WTC11 (cell line): Measurements from ENCODE around the gene UBR4. TPM values are rescaled to one million over a fixed set of nuclear protein-coding genes. Genes with fewer than 3 reads are reported as not detected.

Experiments
- ATAC-seq: fragments of 200-7000 bp; cut with Tn5 transposase; 2 replicates; pipeline ENCODE4 v1.10.0; 2021; ENCODE audit warnings: mild to moderate bottlenecking, moderate library complexity
- CTCF ChIA-PET: fragments of 300-600 bp; sonication (Branson Sonifier 250); formaldehyde crosslinking; loops from one replicate; lab custom pipeline; 2021; ENCODE audit warnings: antibody characterized with exemption; lab: Charles Lee
- POLR2A ChIA-PET: fragments of 350-600 bp; sonication (Branson Sonifier 250); formaldehyde crosslinking; loops from one replicate; lab custom pipeline; 2021; ENCODE audit warnings: antibody characterized with exemption; lab: Charles Lee
- DNase-seq: peaks from one replicate; pipeline ENCODE4 v3.0.0; 2021; ENCODE audit warnings: low spot score
- H3K27ac Mint-ChIP-seq: 2 replicates; pipeline ENCODE4 v1.8.0; 2021; ENCODE audit warnings: mixed read lengths
- H3K27me3 Mint-ChIP-seq: 2 replicates; pipeline ENCODE4 v1.8.0; 2021; ENCODE audit warnings: low read depth, mild to moderate bottlenecking, moderate library complexity, mixed read lengths
- H3K36me3 Mint-ChIP-seq: 2 replicates; pipeline ENCODE4 v1.8.0; 2021; ENCODE audit warnings: mixed read lengths
- H3K4me1 Mint-ChIP-seq: 2 replicates; pipeline ENCODE4 v1.8.0; 2022; ENCODE audit warnings: mixed read lengths
- H3K4me3 Mint-ChIP-seq: 2 replicates; pipeline ENCODE4 v1.8.0; 2021; ENCODE audit warnings: mild to moderate bottlenecking, moderate library complexity, mixed read lengths
- H3K9me3 Mint-ChIP-seq: 2 replicates; pipeline ENCODE4 v1.8.0; 2021; ENCODE audit warnings: mixed read lengths
- ESRRA ChIP-seq: sonication (generic); formaldehyde crosslinking; IDR thresholded peaks from 2 replicates; pipeline ENCODE4 v1.8.1; 2022; ENCODE audit warnings: mild to moderate bottlenecking, missing genetic modification reagents, borderline replicate concordance
- ETV6 ChIP-seq: sonication (generic); formaldehyde crosslinking; IDR thresholded peaks from 2 replicates; pipeline ENCODE4 v1.8.1; 2022; ENCODE audit warnings: mild to moderate bottlenecking, missing genetic modification reagents
- FOXK1 ChIP-seq: sonication (generic); formaldehyde crosslinking; IDR thresholded peaks from 2 replicates; pipeline ENCODE4 v1.8.0; 2022; ENCODE audit warnings: mild to moderate bottlenecking, moderate library complexity, missing genetic modification reagents
- GABPB1 ChIP-seq: sonication (generic); formaldehyde crosslinking; IDR thresholded peaks from 2 replicates; pipeline ENCODE4 v1.8.1; 2023; ENCODE audit warnings: mild to moderate bottlenecking, missing genetic modification reagents
- NFYB ChIP-seq: sonication (generic); formaldehyde crosslinking; conservative IDR thresholded peaks from 2 replicates; pipeline ENCODE4 v1.8.0; 2022; ENCODE audit warnings: low read depth, missing genetic modification reagents
- SP1 ChIP-seq: sonication (generic); formaldehyde crosslinking; conservative IDR thresholded peaks from 2 replicates; pipeline ENCODE4 v1.8.1; 2022; ENCODE audit warnings: missing genetic modification reagents
- ZNF138 ChIP-seq: sonication (generic); formaldehyde crosslinking; conservative IDR thresholded peaks from 2 replicates; pipeline ENCODE4 v1.8.1; 2022; ENCODE audit warnings: mild to moderate bottlenecking, moderate library complexity, missing genetic modification reagents
- ZNF263 ChIP-seq: sonication (generic); formaldehyde crosslinking; IDR thresholded peaks from 2 replicates; pipeline ENCODE4 v1.8.1; 2022; ENCODE audit warnings: low read depth, mild to moderate bottlenecking, moderate library complexity, missing genetic modification reagents
- total RNA-seq: library from RNA; stranded (reverse); gene quantifications from 3 replicates; pipeline ENCODE4 v1.2.3, GENCODE V29; 2021
- TF ChIP-seq, protein P1 (sequence below): sonication (generic); formaldehyde crosslinking; IDR thresholded peaks from 2 replicates; pipeline ENCODE4 v1.8.1; 2023; ENCODE audit warnings: mild to moderate bottlenecking, missing genetic modification reagents, borderline replicate concordance
- TF ChIP-seq, protein P2 (sequence below): sonication (generic); formaldehyde crosslinking; IDR thresholded peaks from 2 replicates; pipeline ENCODE4 v1.8.0; 2022; ENCODE audit warnings: missing genetic modification reagents
- TF ChIP-seq, protein P3 (sequence below): sonication (generic); formaldehyde crosslinking; IDR thresholded peaks from 2 replicates; pipeline ENCODE4 v1.8.0; 2023; ENCODE audit warnings: mild to moderate bottlenecking, missing genetic modification reagents
- TF ChIP-seq, protein P4 (sequence below): sonication (generic); formaldehyde crosslinking; IDR thresholded peaks from 2 replicates; pipeline ENCODE4 v1.8.1; 2022; ENCODE audit warnings: mild to moderate bottlenecking, moderate library complexity, missing genetic modification reagents
- TF ChIP-seq, protein P5 (sequence below): sonication (generic); formaldehyde crosslinking; IDR thresholded peaks from 2 replicates; pipeline ENCODE4 v1.8.0; 2022; ENCODE audit warnings: mild to moderate bottlenecking, missing genetic modification reagents
- TF ChIP-seq, protein P6 (sequence below): fragments of 250-450 bp; sonication (Bioruptor Pico); IDR thresholded peaks from 2 replicates; pipeline ENCODE4 v1.8.0; 2021; ENCODE audit warnings: mild to moderate bottlenecking
- TF ChIP-seq, protein P7 (sequence below): fragments of 250-450 bp; sonication (Bioruptor Pico); IDR thresholded peaks from 2 replicates; pipeline ENCODE4 v1.9.0; 2021; ENCODE audit warnings: mild to moderate bottlenecking, borderline replicate concordance

Gene UBR4
- total RNA-seq, 1 experiment from 2014 or later = 179 TPM

DNA sequence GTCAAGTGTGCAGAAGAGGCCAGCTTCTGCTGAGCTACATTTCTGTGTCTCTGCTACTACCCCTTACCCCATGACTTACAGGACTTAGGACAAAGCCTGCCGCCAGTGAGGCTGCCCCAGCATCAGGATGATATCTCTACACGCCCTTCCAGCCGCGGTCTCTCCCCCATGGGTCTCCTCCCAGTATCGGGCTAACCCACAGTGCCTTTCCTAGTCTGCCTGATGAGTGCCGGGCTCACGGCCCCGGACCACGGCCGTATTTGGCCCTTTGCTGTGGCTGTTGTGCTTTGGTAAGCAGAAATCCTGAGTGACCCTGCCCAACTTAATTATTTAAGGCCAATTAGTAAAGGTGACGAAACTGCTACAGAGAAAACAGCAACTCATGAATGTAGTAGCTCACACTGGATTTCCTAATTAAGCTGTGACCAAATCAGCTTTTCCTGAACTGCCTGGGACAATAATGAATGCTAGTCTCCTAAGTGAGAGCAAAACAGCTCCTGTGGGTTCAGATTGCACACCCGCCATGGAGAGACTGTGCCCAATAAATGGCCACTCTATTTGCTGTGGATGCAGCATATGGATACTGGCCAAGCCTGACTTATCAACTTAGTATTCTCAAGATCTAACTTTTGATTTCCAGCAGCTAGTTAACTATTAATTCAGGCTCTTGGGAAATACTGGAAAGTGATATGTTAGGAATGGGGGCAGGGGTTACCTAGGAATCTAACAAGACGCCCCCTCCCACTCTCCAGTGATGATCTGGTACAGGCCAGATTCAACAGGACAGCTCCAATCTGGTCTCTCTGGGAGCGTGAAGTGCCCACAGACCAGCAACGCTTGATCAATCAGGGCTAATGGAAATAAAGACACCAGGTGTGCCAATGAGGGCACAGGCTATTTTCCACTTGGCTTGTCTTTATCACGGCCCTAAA lies 130.3 kb downstream of the UBR4 start:
- Mint-ChIP-seq H3K27me3 (no peaks in the 10 kb centered on the region), H3K36me3 (peaks cover 89% of the 10 kb centered on the region), H3K4me3 (no peak overlapping the region), H3K4me1 (no peaks in the 10 kb centered on the region), H3K9me3 (no peaks in the 10 kb centered on the region), H3K27ac (no peak overlapping the region)
- DNase-seq (no peak), ATAC-seq (no peak)
- ChIA-PET CTCF (interaction anchor here (1.0 to 1.1 kb wide), 2 partner anchors 37 to 167 kb away, joined by 3 to 4 read pairs; no protein-coding TSS in a partner anchor), POLR2A (no interaction called here)
- TF ChIP-seq GABPB1 (no peak), ZNF138 (CRISPR knock-in tag) (no peak), FOXK1 (CRISPR knock-in tag) (no peak), ZNF263 (CRISPR knock-in tag) (no peak), ESRRA (CRISPR knock-in tag) (no peak), ETV6 (CRISPR knock-in tag) (no peak), SP1 (CRISPR knock-in tag) (no peak), NFYB (CRISPR knock-in tag) (no peak)
- TF ChIP-seq, protein P1, sequence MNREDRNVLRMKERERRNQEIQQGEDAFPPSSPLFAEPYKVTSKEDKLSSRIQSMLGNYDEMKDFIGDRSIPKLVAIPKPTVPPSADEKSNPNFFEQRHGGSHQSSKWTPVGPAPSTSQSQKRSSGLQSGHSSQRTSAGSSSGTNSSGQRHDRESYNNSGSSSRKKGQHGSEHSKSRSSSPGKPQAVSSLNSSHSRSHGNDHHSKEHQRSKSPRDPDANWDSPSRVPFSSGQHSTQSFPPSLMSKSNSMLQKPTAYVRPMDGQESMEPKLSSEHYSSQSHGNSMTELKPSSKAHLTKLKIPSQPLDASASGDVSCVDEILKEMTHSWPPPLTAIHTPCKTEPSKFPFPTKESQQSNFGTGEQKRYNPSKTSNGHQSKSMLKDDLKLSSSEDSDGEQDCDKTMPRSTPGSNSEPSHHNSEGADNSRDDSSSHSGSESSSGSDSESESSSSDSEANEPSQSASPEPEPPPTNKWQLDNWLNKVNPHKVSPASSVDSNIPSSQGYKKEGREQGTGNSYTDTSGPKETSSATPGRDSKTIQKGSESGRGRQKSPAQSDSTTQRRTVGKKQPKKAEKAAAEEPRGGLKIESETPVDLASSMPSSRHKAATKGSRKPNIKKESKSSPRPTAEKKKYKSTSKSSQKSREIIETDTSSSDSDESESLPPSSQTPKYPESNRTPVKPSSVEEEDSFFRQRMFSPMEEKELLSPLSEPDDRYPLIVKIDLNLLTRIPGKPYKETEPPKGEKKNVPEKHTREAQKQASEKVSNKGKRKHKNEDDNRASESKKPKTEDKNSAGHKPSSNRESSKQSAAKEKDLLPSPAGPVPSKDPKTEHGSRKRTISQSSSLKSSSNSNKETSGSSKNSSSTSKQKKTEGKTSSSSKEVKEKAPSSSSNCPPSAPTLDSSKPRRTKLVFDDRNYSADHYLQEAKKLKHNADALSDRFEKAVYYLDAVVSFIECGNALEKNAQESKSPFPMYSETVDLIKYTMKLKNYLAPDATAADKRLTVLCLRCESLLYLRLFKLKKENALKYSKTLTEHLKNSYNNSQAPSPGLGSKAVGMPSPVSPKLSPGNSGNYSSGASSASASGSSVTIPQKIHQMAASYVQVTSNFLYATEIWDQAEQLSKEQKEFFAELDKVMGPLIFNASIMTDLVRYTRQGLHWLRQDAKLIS (CRISPR knock-in tag) = no peak
- TF ChIP-seq, protein P2, sequence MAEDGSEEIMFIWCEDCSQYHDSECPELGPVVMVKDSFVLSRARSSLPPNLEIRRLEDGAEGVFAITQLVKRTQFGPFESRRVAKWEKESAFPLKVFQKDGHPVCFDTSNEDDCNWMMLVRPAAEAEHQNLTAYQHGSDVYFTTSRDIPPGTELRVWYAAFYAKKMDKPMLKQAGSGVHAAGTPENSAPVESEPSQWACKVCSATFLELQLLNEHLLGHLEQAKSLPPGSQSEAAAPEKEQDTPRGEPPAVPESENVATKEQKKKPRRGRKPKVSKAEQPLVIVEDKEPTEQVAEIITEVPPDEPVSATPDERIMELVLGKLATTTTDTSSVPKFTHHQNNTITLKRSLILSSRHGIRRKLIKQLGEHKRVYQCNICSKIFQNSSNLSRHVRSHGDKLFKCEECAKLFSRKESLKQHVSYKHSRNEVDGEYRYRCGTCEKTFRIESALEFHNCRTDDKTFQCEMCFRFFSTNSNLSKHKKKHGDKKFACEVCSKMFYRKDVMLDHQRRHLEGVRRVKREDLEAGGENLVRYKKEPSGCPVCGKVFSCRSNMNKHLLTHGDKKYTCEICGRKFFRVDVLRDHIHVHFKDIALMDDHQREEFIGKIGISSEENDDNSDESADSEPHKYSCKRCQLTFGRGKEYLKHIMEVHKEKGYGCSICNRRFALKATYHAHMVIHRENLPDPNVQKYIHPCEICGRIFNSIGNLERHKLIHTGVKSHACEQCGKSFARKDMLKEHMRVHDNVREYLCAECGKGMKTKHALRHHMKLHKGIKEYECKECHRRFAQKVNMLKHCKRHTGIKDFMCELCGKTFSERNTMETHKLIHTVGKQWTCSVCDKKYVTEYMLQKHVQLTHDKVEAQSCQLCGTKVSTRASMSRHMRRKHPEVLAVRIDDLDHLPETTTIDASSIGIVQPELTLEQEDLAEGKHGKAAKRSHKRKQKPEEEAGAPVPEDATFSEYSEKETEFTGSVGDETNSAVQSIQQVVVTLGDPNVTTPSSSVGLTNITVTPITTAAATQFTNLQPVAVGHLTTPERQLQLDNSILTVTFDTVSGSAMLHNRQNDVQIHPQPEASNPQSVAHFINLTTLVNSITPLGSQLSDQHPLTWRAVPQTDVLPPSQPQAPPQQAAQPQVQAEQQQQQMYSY (CRISPR knock-in tag) = no peak
- TF ChIP-seq, protein P3, sequence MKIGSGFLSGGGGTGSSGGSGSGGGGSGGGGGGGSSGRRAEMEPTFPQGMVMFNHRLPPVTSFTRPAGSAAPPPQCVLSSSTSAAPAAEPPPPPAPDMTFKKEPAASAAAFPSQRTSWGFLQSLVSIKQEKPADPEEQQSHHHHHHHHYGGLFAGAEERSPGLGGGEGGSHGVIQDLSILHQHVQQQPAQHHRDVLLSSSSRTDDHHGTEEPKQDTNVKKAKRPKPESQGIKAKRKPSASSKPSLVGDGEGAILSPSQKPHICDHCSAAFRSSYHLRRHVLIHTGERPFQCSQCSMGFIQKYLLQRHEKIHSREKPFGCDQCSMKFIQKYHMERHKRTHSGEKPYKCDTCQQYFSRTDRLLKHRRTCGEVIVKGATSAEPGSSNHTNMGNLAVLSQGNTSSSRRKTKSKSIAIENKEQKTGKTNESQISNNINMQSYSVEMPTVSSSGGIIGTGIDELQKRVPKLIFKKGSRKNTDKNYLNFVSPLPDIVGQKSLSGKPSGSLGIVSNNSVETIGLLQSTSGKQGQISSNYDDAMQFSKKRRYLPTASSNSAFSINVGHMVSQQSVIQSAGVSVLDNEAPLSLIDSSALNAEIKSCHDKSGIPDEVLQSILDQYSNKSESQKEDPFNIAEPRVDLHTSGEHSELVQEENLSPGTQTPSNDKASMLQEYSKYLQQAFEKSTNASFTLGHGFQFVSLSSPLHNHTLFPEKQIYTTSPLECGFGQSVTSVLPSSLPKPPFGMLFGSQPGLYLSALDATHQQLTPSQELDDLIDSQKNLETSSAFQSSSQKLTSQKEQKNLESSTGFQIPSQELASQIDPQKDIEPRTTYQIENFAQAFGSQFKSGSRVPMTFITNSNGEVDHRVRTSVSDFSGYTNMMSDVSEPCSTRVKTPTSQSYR (CRISPR knock-in tag) = no peak
- TF ChIP-seq, protein P4, sequence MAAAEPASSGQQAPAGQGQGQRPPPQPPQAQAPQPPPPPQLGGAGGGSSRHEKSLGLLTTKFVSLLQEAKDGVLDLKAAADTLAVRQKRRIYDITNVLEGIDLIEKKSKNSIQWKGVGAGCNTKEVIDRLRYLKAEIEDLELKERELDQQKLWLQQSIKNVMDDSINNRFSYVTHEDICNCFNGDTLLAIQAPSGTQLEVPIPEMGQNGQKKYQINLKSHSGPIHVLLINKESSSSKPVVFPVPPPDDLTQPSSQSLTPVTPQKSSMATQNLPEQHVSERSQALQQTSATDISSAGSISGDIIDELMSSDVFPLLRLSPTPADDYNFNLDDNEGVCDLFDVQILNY (CRISPR knock-in tag) = no peak
- TF ChIP-seq, protein P5, sequence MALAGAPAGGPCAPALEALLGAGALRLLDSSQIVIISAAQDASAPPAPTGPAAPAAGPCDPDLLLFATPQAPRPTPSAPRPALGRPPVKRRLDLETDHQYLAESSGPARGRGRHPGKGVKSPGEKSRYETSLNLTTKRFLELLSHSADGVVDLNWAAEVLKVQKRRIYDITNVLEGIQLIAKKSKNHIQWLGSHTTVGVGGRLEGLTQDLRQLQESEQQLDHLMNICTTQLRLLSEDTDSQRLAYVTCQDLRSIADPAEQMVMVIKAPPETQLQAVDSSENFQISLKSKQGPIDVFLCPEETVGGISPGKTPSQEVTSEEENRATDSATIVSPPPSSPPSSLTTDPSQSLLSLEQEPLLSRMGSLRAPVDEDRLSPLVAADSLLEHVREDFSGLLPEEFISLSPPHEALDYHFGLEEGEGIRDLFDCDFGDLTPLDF (CRISPR knock-in tag) = no peak
- TF ChIP-seq, protein P6, sequence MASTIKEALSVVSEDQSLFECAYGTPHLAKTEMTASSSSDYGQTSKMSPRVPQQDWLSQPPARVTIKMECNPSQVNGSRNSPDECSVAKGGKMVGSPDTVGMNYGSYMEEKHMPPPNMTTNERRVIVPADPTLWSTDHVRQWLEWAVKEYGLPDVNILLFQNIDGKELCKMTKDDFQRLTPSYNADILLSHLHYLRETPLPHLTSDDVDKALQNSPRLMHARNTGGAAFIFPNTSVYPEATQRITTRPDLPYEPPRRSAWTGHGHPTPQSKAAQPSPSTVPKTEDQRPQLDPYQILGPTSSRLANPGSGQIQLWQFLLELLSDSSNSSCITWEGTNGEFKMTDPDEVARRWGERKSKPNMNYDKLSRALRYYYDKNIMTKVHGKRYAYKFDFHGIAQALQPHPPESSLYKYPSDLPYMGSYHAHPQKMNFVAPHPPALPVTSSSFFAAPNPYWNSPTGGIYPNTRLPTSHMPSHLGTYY (CRISPR knock-in tag) = no peak
- TF ChIP-seq, protein P7, sequence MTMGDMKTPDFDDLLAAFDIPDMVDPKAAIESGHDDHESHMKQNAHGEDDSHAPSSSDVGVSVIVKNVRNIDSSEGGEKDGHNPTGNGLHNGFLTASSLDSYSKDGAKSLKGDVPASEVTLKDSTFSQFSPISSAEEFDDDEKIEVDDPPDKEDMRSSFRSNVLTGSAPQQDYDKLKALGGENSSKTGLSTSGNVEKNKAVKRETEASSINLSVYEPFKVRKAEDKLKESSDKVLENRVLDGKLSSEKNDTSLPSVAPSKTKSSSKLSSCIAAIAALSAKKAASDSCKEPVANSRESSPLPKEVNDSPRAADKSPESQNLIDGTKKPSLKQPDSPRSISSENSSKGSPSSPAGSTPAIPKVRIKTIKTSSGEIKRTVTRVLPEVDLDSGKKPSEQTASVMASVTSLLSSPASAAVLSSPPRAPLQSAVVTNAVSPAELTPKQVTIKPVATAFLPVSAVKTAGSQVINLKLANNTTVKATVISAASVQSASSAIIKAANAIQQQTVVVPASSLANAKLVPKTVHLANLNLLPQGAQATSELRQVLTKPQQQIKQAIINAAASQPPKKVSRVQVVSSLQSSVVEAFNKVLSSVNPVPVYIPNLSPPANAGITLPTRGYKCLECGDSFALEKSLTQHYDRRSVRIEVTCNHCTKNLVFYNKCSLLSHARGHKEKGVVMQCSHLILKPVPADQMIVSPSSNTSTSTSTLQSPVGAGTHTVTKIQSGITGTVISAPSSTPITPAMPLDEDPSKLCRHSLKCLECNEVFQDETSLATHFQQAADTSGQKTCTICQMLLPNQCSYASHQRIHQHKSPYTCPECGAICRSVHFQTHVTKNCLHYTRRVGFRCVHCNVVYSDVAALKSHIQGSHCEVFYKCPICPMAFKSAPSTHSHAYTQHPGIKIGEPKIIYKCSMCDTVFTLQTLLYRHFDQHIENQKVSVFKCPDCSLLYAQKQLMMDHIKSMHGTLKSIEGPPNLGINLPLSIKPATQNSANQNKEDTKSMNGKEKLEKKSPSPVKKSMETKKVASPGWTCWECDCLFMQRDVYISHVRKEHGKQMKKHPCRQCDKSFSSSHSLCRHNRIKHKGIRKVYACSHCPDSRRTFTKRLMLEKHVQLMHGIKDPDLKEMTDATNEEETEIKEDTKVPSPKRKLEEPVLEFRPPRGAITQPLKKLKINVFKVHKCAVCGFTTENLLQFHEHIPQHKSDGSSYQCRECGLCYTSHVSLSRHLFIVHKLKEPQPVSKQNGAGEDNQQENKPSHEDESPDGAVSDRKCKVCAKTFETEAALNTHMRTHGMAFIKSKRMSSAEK (CRISPR knock-in tag) = no peak
